Uterus (tissue), 4 donors: ENCODE measurements around the gene SETD1A. TPM values are rescaled to one million over a fixed set of nuclear protein-coding genes. Genes with fewer than 3 reads are reported as not detected.

Experiments
- DNase-seq, 2 donors: peaks; one replicate each; pipeline ENCODE4 v3.0.0-alpha.2; 2019 to 2020
- H3K27ac ChIP-seq, 2 donors: fragments of 200-600 bp; sonication (generic); 1 replicate in 1 of 2; 2 replicates in 1 of 2; pipeline ENCODE4 v1.5.1; 2016 to 2018
- H3K27me3 ChIP-seq, 2 donors: fragments of 200-600 bp; sonication (generic); one replicate each; pipeline ENCODE4 v1.5.1; 2018 to 2019; ENCODE audit warnings: control low read depth in 1 of 2
- H3K36me3 ChIP-seq, 2 donors: fragments of 200-600 bp; sonication (generic); one replicate each; pipeline ENCODE4 v1.5.1; 2019; ENCODE audit warnings: control low read depth in 1 of 2
- H3K4me1 ChIP-seq, 2 donors: fragments of 200-600 bp; sonication (generic); one replicate each; pipeline ENCODE4 v1.5.1; 2018 to 2019; ENCODE audit warnings: control low read depth in 1 of 2
- H3K4me3 ChIP-seq, 2 donors: fragments of 200-600 bp; sonication (generic); 1 replicate in 1 of 2; 2 replicates in 1 of 2; pipeline ENCODE4 v1.5.1; 2018 to 2019; ENCODE audit warnings: mild to moderate bottlenecking in 1 of 2
- H3K9me3 ChIP-seq, 2 donors: fragments of 200-600 bp; sonication (generic); one replicate each; pipeline ENCODE4 v1.5.1; 2019; ENCODE audit warnings: control low read depth in 1 of 2
- CTCF ChIP-seq, 4 experiments: fragments of 200-600 bp in 2 of 4; fragments of 450-650 bp in 2 of 4; sonication (generic) in 2 of 4; IDR thresholded peaks; one replicate each; pipeline ENCODE4 v1.5.1; 2016 to 2019; ENCODE audit warnings: antibody characterized with exemption in 4 of 4, mild to moderate bottlenecking in 2 of 4, moderate library complexity in 1 of 4
- POLR2A ChIP-seq, 2 donors: fragments of 450-650 bp; IDR thresholded peaks; one replicate each; pipeline ENCODE4 v1.6.1; 2016; ENCODE audit warnings: antibody characterized with exemption in 2 of 2, mild to moderate bottlenecking in 1 of 2, moderate library complexity in 1 of 2
- intact Hi-C: fragments of 100-400 bp; cut with DNase I; formaldehyde crosslinking; loops from one replicate; pipeline ENCODE4 v1.15.1; 2023; ENCODE audit warnings: low total_unique reads
- total RNA-seq, 4 donors: library from RNA; depleted of rRNA in 3 of 4; stranded (reverse); fragments of >200 nt in 3 of 4; gene quantifications; one replicate each; pipeline versions ENCODE4 v1.1.0 to v1.2.4, GENCODE V29; 2014 to 2023
- donor health status: DM: yes; HTN: yes; CAD: no.

The SETD1A gene
- total RNA-seq, 4 donors from 2014 or later = 2.1 to 31.7 (median 3.5) TPM

DNA sequence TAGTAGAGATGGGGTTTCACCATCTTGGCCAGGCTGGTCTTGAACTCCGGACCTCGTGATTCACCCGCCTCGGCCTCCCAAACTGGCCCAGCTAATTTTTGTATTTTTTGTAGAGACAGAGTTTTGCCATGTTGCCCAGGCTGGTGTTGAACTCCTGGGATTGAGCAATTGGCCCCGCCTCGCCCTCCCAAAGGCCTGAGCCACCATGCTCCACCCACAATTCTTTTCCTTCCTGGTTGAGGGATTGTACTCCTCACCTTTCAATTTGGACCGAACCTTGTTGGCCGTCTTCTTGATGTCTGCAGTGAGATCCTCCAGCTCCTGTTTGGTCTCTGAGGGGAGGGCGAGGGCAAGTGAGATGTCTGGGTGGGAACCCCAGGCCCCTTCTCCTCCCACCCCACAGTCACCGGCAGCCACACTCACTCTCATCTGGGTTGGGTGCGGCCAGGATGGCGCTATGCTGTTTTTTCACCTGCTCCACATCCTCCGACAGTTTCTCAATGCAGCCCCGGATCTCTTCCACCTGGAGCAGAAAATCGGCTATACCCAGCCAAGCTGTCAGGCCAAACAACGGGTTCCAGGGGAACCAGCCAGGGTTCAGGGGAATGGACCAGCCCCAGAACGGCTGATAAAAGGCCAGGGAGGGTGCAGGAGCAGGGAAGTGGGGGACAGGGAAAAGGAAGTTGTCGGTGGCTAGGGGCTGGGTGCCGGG lies 43.3 kb downstream of the SETD1A start:
- no peaks in the 10 kb centered on the region for H3K27me3 ChIP-seq
- no peaks in the 10 kb centered on the region for H3K9me3 ChIP-seq
- no peak overlapping the region for H3K4me3 ChIP-seq
- H3K36me3 ChIP-seq = no peaks in the 10 kb centered on the region
- no peak for DNase-seq
- no peak for TF ChIP-seq POLR2A (IDR thresholded peaks at IDR 0.05)
- TF ChIP-seq CTCF (IDR thresholded peaks at IDR 0.05) = no peak
- H3K4me1 ChIP-seq = no peaks in the 10 kb centered on the region
- no peak overlapping the region for H3K27ac ChIP-seq
- intact Hi-C loops = no loop called here

DNA sequence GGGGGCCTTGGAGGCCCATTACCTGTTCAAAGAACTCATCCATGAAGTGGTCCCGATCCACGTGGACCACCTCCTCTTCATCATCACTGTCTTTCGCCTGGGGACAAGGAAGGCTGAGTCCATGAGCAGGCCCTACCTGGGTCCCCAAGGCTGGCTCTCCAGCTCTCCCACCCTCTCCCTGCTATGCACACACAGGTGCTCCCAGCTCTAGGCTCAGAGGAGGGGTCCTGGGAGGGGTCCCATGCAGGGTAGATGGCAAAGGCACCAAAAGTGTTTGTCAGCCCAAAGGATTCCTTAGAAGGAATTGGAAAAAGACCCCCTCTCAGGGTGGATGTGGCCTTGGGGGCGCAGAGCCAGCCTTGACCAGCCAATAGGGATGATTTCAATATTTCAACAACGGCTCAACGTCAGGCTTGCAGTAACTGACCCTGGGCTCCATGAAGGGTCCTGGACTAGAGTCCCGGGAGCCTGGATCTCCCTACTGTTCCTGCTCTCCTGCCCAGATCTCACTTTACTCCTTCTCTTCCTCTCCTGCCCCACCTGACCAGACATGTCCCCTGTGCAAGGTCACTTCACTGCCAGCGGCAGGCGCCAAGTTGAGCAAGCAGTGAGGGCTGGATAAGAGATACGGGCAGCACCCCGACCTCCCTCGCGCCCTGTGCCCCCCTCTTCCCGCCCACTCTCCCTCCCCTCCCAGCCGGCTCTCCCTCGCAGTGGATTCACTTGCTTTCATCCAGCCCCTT lies 44.1 kb downstream of the SETD1A start:
- Histone ChIP-seq H3K36me3 (no peaks in the 10 kb centered on the region), H3K27me3 (no peaks in the 10 kb centered on the region), H3K27ac (no peak overlapping the region), H3K4me1 (no peaks in the 10 kb centered on the region), H3K9me3 (no peaks in the 10 kb centered on the region), H3K4me3 (no peak overlapping the region)
- intact Hi-C loops = no loop called here
- no peak for TF ChIP-seq CTCF (IDR thresholded peaks at IDR 0.05)
- TF ChIP-seq POLR2A (IDR thresholded peaks at IDR 0.05) = no peak
- no peak for DNase-seq

GRCh38 chr16:31002250-31002700 lies 44.7 kb downstream of the SETD1A start:
- no peak overlapping the region for H3K27ac ChIP-seq
- DNase-seq = no peak
- intact Hi-C loops = no loop called here

GRCh38 chr16:31002862-31003341 lies 45.3 kb downstream of the SETD1A start:
- no peaks in the 10 kb centered on the region for H3K27me3 ChIP-seq
- no peak overlapping the region for H3K4me3 ChIP-seq
- no peaks in the 10 kb centered on the region for H3K36me3 ChIP-seq
- DNase-seq = no peak
- intact Hi-C loops = no loop called here
- no peak overlapping the region for H3K27ac ChIP-seq
- TF ChIP-seq CTCF (IDR thresholded peaks at IDR 0.05) = no peak
- no peaks in the 10 kb centered on the region for H3K4me1 ChIP-seq
- no peaks in the 10 kb centered on the region for H3K9me3 ChIP-seq

More at GRCh38 chr16:31002250-31002700, 44.7 kb downstream of the SETD1A start:
- TF ChIP-seq CTCF (IDR thresholded peaks at IDR 0.05) (no peak), POLR2A (IDR thresholded peaks at IDR 0.05) (no peak)
- Histone ChIP-seq H3K36me3 (no peaks in the 10 kb centered on the region), H3K4me1 (no peaks in the 10 kb centered on the region), H3K9me3 (no peaks in the 10 kb centered on the region), H3K4me3 (no peak overlapping the region), H3K27me3 (no peaks in the 10 kb centered on the region)

GRCh38 chr16:31003744-31004143 lies 46.2 kb downstream of the SETD1A start:
- Histone ChIP-seq H3K4me1 (no peaks in the 10 kb centered on the region), H3K9me3 (no peaks in the 10 kb centered on the region), H3K4me3 (no peak overlapping the region), H3K27me3 (no peaks in the 10 kb centered on the region), H3K36me3 (no peaks in the 10 kb centered on the region), H3K27ac (no peak overlapping the region)
- TF ChIP-seq CTCF (IDR thresholded peaks at IDR 0.05) (no peak), POLR2A (IDR thresholded peaks at IDR 0.05) (no peak)
- DNase-seq = no peak
- intact Hi-C loops = no loop called here
